T-helper 2 cell treated with Interferon-gamma antibody and Interleukin-4, amounts not matched to agents 5 μg/mL and 100 μg/mL, for 36 hours (primary cell): ENCODE measurements around the gene NDUFS1.
"Not testable (repeated sequence)": the region's sequence is repeated elsewhere in the genome, so short reads cannot be mapped to it uniquely, and the experiment has no call there.

Experiments used
- DNase-seq: peaks from one replicate; pipeline ENCODE4 v3.0.0; 2021; ENCODE audit warnings: low spot score
- H3K27ac Mint-ChIP-seq: one replicate; pipeline ENCODE4 v1.8.0; 2021; ENCODE audit warnings: mild to moderate bottlenecking, mixed read lengths
- H3K27me3 Mint-ChIP-seq: one replicate; pipeline ENCODE4 v1.8.0; 2021; ENCODE audit warnings: low read depth, mixed read lengths
- H3K36me3 Mint-ChIP-seq: one replicate; pipeline ENCODE4 v1.8.0; 2021; ENCODE audit warnings: low read depth, mixed read lengths
- H3K4me1 Mint-ChIP-seq: one replicate; pipeline ENCODE4 v1.8.0; 2021; ENCODE audit warnings: low read depth, mixed read lengths
- H3K4me3 Mint-ChIP-seq: one replicate; pipeline ENCODE4 v1.8.0; 2022; ENCODE audit warnings: mild to moderate bottlenecking, moderate library complexity, mixed read lengths
- H3K9me3 Mint-ChIP-seq: one replicate; pipeline ENCODE4 v1.8.0; 2021; ENCODE audit warnings: mixed read lengths

The NDUFS1 gene

GRCh38 chr2:206105038-206105437, 54.2 kb downstream of the NDUFS1 start:
- no peak for DNase-seq
- H3K36me3 Mint-ChIP-seq: no peaks in the 10 kb centered on the region
- H3K27ac Mint-ChIP-seq: no peak overlapping the region
- H3K27me3 Mint-ChIP-seq: no peaks in the 10 kb centered on the region
- no peaks in the 10 kb centered on the region for H3K9me3 Mint-ChIP-seq
- no peaks in the 10 kb centered on the region for H3K4me1 Mint-ChIP-seq
- no peak overlapping the region for H3K4me3 Mint-ChIP-seq

- H3K9me3 Mint-ChIP-seq, H3K4me3 Mint-ChIP-seq, DNase-seq, H3K36me3 Mint-ChIP-seq, H3K4me1 Mint-ChIP-seq, H3K27ac Mint-ChIP-seq, H3K27me3 Mint-ChIP-seq: not testable (repeated sequence)
Observed at GRCh38 chr2:206098872-206099271, 60.4 kb downstream of the NDUFS1 start.

DNA sequence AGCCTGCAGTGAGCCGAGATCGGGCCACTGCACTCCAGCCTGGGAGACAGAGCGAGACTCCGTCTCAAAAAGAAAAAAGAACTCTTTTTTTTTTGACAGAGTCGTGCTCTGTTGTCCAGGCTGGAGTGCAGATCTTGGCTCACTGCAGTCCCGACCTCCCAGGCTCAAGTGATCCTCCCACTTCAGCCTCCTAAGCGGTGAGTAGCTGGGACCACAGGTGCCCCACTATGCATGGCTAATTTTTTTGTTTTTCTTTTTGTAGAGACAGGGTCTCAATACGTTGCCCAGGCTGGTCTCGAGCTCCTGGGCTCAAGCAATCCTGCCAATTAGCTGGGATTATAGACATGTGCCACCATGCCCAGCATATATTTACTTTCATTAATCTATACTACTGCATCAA, 60.8 kb downstream of the NDUFS1 start:
- Mint-ChIP-seq H3K9me3 (no peaks in the 10 kb centered on the region), H3K4me3 (no peak overlapping the region)

DNA sequence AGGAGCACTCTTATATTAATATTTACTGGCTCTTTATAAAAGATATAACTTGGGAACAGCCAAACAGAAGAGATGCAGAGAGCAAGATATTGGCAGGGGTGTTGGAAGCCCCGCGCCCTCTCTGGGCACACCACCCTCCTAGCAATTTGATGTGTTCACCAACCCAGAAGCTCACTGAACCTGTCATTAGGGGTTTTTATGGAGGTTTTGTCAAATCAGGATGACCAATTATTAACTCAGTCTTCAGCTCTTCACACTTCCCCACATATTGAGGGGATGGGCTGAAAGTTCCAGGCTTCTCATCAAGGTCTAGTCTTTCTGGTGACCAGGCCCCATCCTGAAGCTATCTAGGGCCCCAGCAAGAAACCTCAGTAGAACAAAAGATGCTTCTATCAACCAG, 62.4 kb downstream of the NDUFS1 start:
- DNase-seq: no peak
- peaks cover 2% of the 10 kb centered on the region for H3K4me1 Mint-ChIP-seq
- no peak overlapping the region for H3K27ac Mint-ChIP-seq
- H3K27me3 Mint-ChIP-seq: no peaks in the 10 kb centered on the region
- H3K9me3 Mint-ChIP-seq: no peaks in the 10 kb centered on the region
- H3K4me3 Mint-ChIP-seq: no peak overlapping the region
- H3K36me3 Mint-ChIP-seq: no peaks in the 10 kb centered on the region

More for the DNA sequence above, 60.8 kb downstream of the NDUFS1 start:
- H3K27ac Mint-ChIP-seq: no peak overlapping the region
- no peaks in the 10 kb centered on the region for H3K36me3 Mint-ChIP-seq
- peaks cover 2% of the 10 kb centered on the region for H3K4me1 Mint-ChIP-seq
- H3K27me3 Mint-ChIP-seq: no peaks in the 10 kb centered on the region
- DNase-seq: no peak

DNA sequence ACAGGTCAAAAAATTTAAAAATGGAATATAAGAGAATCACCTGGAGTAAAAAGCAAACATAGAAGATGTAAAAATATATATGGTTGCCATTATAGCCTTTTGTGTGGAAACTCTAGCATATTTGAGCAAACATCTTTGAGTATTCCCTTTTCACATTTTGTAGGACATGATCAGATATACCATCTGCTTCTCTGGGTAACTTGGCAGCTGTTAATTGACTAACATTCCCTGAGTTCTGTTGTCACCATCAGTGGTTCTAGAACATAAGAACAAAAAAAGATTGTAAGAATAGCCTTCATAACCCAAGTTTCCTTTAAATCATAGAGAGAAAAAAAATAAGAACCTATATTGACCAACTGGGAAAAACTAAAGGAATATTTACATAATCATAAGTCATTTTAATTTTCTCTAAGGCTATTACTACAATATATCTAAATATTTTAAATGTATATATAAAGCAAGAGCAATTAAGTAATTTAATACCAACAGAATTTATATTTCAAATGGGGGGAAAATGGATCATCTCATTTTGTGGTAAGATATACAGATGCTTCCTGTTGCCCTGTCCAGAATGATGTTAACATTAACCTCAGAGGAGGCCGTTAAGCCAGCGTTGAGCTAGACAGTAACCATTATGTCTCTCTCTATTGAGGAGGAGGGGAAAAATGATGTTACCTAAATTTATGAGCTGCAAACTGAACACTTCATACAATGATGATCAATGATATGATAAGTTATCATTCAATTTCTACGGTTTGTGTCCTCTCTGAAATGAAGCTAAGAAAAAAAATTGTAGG, 63.5 kb downstream of the NDUFS1 start:
- Mint-ChIP-seq H3K9me3 (no peaks in the 10 kb centered on the region), H3K4me3 (no peak overlapping the region), H3K36me3 (no peaks in the 10 kb centered on the region), H3K4me1 (peaks cover 2% of the 10 kb centered on the region), H3K27me3 (no peaks in the 10 kb centered on the region), H3K27ac (no peak overlapping the region)
- no peak for DNase-seq

- peaks cover 7% of the 10 kb centered on the region for H3K36me3 Mint-ChIP-seq
- H3K4me1 Mint-ChIP-seq: peaks cover 7% of the 10 kb centered on the region
- H3K27ac Mint-ChIP-seq: no peak overlapping the region
- H3K9me3 Mint-ChIP-seq: no peaks in the 10 kb centered on the region
- no peak for DNase-seq
- H3K27me3 Mint-ChIP-seq: no peaks in the 10 kb centered on the region
- H3K4me3 Mint-ChIP-seq: no peak overlapping the region
Observed at GRCh38 chr2:206092297-206092696, 66.9 kb downstream of the NDUFS1 start.

GRCh38 chr2:206088248-206088647, 71.0 kb downstream of the NDUFS1 start:
- Mint-ChIP-seq H3K4me3 (peak overlapping the region; percentile 34), H3K36me3 (peaks cover 16% of the 10 kb centered on the region), H3K27ac (no peak overlapping the region), H3K4me1 (peaks cover 21% of the 10 kb centered on the region), H3K27me3 (no peaks in the 10 kb centered on the region), H3K9me3 (no peaks in the 10 kb centered on the region)
- no peak for DNase-seq

DNA sequence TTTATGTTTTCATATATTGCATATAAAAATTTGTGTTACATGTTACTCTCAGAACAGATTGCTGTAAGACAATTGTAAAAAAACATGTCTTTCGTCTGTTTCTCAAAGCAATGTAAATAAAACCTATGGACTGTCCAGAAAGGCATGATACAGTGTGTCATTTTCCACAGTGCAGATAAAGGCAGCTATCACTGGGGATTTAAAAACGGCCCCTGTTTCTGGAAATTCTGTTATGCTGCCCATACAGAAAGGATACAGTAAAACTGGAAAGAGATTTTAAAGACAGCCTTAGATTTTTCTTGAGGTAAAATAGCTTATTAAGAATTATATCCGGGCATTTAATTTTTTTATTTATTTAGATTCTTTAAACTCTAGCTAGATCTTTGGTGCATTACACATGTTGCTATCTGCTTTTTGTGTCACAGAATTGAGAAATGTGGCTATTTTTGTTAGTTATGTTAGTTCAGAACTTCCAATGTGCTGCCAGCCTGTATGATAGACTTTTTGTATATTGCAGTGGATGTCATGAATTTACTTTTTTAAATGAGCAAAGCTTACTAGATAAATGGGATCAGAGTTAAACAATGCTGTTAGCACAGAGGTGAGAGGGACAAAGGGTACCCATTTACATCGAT, 72.4 kb downstream of the NDUFS1 start:
- peaks cover 16% of the 10 kb centered on the region for H3K36me3 Mint-ChIP-seq
- no peaks in the 10 kb centered on the region for H3K9me3 Mint-ChIP-seq
- peak overlapping the region; percentile 85 for H3K27ac Mint-ChIP-seq
- H3K27me3 Mint-ChIP-seq: no peaks in the 10 kb centered on the region
- peak overlapping the region; percentile 99 for H3K4me3 Mint-ChIP-seq
- H3K4me1 Mint-ChIP-seq: peaks cover 23% of the 10 kb centered on the region
- DNase-seq: no peak

DNA sequence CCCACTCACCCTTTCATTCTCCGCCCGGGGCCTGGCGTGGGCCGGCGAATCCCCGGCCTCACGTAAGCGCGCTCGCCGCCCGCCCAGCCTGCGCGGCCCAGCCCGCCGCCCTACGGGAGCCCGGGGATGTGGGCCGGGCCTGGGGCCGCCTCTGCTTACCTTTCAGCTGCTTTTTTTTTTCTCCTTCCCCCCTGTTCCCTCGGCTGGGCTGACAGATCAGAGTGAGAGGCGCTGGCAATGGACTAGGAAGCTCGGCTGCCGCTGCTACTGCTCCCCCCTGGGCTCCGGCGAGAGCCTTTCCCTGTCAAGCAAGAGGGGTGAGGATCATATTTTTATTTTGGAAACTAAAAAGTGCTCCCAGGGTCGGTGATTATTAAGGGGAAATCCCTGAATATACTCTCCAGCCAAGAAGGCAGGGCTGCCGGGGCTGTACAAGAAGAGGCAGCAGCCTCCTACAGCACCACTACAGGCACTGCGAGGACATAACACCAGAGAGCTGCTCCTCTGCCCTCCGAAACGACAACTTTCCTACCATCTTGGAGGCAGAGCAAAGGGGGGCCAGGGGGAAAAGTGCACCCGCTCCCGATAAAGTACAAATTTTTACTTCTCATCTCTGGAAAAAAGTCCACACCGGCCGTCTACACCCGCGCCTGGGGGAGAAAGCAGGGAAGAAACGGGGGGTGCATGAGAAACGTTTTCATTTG, 73.3 kb downstream of the NDUFS1 start, which contains the start of gene INO80D:
TSS of gene INO80D (minus strand) at position 433 of the 704 bp plus-strand sequence. CDS start 23,158 bp downstream, outside the sequence.
- Mint-ChIP-seq H3K9me3 (no peaks in the 10 kb centered on the region), H3K36me3 (peaks cover 19% of the 10 kb centered on the region), H3K27me3 (no peaks in the 10 kb centered on the region), H3K27ac (peak within 1 kb of the TSS; percentile 99), H3K4me1 (peaks cover 23% of the 10 kb centered on the region), H3K4me3 (peak within 1 kb of the TSS; percentile 99)
- peak; percentile 81 for DNase-seq

DNA sequence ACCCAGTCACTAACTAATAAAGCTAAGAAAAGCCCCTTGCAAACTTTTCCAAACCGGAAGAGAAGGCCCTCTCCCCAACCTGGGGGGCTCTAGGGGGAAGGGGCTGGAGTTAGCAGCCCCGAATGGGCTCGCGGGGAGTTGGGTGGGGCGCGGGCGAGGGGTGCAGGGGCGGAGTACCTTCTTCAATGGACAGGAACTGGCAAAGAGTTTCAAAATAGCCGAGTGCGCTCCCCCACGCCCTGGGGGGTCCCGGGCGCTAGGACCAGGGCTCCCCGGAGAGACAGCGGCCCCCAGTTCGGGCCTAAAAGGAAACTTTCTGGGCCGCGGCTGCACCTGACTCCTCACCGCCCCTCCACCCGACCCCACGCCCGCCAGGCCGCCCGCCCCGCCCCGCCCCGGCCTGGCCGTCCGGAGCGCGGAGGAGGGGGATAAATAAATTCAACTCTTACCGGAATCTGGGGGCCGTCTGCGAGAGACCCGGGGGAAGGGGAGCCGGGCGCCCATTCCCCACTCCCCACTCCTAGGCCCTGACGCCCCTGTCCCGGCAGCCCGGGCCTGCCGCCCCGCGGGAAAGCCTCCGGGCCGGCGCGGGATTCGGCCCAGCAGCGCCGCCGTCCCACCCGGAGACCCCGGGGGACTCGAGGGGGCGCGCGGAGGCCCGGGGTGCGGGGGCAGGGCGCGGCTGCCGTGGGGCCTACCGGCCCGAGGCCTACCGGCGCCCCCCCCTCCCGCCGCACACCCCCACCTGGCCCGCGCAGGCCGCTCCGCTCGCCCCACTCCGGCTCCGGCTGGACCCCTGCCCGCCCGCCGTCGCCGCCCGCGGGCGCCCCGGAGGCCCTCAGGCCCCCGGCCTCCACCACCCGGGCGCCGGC, 74.1 kb downstream of the NDUFS1 start:
- H3K36me3 Mint-ChIP-seq: peaks cover 18% of the 10 kb centered on the region
- no peaks in the 10 kb centered on the region for H3K9me3 Mint-ChIP-seq
- peaks cover 23% of the 10 kb centered on the region for H3K4me1 Mint-ChIP-seq
- no peaks in the 10 kb centered on the region for H3K27me3 Mint-ChIP-seq
- DNase-seq: peak; percentile 44
- peak overlapping the region; percentile 97 for H3K4me3 Mint-ChIP-seq
- peak overlapping the region; percentile 99 for H3K27ac Mint-ChIP-seq

DNA sequence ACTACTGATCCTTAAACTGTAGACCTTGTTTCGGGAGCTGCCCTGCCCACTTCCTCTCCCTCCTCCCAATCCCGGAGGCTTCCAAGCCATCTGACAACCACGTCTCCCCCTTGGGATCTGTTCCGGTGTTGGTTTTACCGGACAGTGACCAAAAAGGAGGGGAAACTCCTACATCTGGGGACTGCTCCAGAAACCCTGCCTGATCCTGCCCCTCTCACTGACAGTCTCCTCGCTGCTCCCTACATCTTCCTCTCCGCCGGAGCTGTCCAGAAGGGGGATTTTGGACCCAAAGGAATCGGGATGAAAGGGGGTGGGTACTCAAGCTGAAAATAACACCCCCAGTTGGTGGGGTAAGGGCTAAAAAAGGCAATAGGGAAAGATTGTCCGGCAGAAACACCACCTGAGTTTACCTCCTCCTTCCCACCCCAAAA, 74.8 kb downstream of the NDUFS1 start:
- Mint-ChIP-seq H3K9me3 (no peaks in the 10 kb centered on the region), H3K4me1 (peaks cover 24% of the 10 kb centered on the region), H3K27ac (peak overlapping the region; percentile 91), H3K4me3 (peak overlapping the region; percentile 97), H3K36me3 (peaks cover 15% of the 10 kb centered on the region), H3K27me3 (no peaks in the 10 kb centered on the region)
- DNase-seq: peak; percentile 18

GRCh38 chr2:206083602-206084438, 75.4 kb downstream of the NDUFS1 start:
- peaks cover 12% of the 10 kb centered on the region for H3K36me3 Mint-ChIP-seq
- H3K4me1 Mint-ChIP-seq: peaks cover 23% of the 10 kb centered on the region

More at GRCh38 chr2:206083602-206084438, 75.4 kb downstream of the NDUFS1 start:
- peak overlapping the region; percentile 91 for H3K27ac Mint-ChIP-seq
- peak overlapping the region; percentile 97 for H3K4me3 Mint-ChIP-seq
- no peaks in the 10 kb centered on the region for H3K9me3 Mint-ChIP-seq
- no peaks in the 10 kb centered on the region for H3K27me3 Mint-ChIP-seq
- peak; percentile 31 for DNase-seq
